WERI-Rb-1 (cell line): ENCODE results near the gene NOTUM.

Source experiments
- DNase-seq: peaks from one replicate; pipeline ENCODE4 v3.0.0-alpha.2; 2020
- H3K27ac ChIP-seq: fragments of 250-450 bp; sonication (Bioruptor Pico); 2 replicates; pipeline ENCODE4 v1.5.1; 2020; ENCODE audit warnings: mild to moderate bottlenecking, moderate library complexity
- H3K27me3 ChIP-seq: fragments of 250-450 bp; sonication (Bioruptor Pico); 2 replicates; pipeline ENCODE4 v1.5.1; 2021; ENCODE audit warnings: mild to moderate bottlenecking, low read depth, moderate library complexity; ENCODE audit not compliant: insufficient read depth, severe bottlenecking
- H3K36me3 ChIP-seq: fragments of 250-450 bp; sonication (Bioruptor Pico); 2 replicates; pipeline ENCODE4 v1.5.1; 2020; ENCODE audit warnings: mild to moderate bottlenecking, moderate library complexity
- H3K4me3 ChIP-seq: 2 replicates; pipeline ENCODE4 v1.5.1; 2011; ENCODE audit warnings: low read depth, mild to moderate bottlenecking, control low read depth, low read length
- H3K9me3 ChIP-seq: fragments of 250-450 bp; sonication (Bioruptor Pico); 2 replicates; pipeline ENCODE4 v1.5.1; 2021; ENCODE audit warnings: mild to moderate bottlenecking, moderate library complexity; ENCODE audit not compliant: severe bottlenecking
- TF ChIP-seq, protein P1 (sequence below): IDR thresholded peaks from 2 replicates; pipeline ENCODE4 v1.5.1; 2011; ENCODE audit warnings: low read depth, mild to moderate bottlenecking, control low read depth, inconsistent platforms, low read length

Gene NOTUM

DNA sequence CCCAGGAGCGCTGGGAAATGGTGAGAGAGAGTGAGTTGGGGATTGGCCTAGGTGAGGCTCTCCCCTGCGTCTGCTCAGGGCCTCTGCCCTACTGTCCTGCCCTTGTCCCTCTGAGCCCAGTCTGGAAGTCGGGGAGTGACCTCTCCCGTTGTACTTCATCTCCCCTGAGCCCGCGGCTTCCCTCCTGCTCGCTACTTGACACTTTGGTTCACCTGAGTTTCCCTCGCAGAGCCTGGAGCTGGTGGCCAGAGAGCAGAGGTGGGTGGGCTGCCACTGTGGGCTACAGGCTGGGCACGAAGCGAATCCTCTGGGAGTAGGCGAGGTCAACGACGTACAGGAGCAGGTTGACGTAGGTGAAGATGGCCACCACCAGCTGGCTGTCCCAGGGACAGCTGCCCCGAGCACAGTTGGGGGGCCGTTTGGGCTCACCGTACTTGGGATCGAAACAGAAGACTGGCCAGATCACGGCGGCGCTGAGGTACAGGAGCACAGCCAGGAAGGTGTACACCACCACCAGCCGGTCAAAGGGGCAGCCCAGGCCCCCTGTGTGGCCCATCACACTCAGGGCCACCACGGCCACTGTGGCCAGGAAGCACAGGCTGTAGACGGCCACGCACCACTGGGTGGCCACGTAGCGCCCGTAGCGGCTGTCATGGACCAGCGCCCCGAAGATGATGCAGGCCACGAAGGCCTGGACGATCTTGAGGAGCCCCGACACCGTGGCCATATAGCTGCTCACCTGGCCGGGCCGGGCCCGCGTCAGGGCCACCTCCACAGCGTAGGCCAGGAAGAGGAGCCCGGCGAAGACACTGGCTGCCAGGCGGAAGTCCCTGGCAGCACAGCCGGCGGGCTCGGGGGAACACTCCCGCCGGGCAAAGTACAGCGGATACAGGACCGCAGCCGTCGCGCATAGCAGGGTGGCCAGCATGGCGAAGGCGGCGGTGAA, 20.2 kb downstream of the NOTUM start:
- peak; percentile 16 for DNase-seq
- Histone ChIP-seq H3K4me3 (no peak overlapping the region), H3K27me3 (no peaks in the 10 kb centered on the region), H3K36me3 (peaks cover 2% of the 10 kb centered on the region), H3K27ac (no peak overlapping the region; the same call in 1 of the 2 replicates), H3K9me3 (peaks cover 4% of the 10 kb centered on the region)
- TF ChIP-seq, protein P1, sequence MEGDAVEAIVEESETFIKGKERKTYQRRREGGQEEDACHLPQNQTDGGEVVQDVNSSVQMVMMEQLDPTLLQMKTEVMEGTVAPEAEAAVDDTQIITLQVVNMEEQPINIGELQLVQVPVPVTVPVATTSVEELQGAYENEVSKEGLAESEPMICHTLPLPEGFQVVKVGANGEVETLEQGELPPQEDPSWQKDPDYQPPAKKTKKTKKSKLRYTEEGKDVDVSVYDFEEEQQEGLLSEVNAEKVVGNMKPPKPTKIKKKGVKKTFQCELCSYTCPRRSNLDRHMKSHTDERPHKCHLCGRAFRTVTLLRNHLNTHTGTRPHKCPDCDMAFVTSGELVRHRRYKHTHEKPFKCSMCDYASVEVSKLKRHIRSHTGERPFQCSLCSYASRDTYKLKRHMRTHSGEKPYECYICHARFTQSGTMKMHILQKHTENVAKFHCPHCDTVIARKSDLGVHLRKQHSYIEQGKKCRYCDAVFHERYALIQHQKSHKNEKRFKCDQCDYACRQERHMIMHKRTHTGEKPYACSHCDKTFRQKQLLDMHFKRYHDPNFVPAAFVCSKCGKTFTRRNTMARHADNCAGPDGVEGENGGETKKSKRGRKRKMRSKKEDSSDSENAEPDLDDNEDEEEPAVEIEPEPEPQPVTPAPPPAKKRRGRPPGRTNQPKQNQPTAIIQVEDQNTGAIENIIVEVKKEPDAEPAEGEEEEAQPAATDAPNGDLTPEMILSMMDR, result no peak

DNA sequence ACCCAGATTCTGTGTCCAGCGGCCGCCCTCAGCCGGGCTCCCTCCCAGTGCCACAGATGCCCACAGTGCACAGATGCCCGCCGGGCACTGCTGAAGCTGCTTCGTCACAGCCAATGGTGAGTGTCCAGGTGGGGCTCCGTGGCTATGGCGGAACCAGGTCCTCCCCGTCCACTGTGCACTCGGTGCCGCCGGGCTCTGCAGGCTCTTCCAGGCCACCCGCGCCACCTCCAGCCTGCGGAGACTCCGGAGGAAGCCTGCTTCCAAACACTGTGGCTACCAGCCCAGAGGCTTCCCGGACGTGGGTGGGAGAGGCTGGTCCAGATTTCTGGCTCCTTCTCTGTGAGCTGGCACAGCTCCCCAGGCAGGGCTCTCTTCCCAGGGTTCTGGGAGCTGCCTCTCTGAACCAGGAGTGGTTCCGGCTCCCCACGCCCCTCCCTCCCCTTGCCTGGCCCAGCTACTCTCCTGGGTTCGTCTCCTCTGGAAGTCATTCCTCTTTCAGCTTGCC, 21.1 kb downstream of the NOTUM start:
- no peak overlapping the region for H3K4me3 ChIP-seq
- no peak overlapping the region for H3K27ac ChIP-seq
- H3K36me3 ChIP-seq, result peaks cover 11% of the 10 kb centered on the region
- DNase-seq, result no peak
- H3K27me3 ChIP-seq, result no peaks in the 10 kb centered on the region
- H3K9me3 ChIP-seq, result peaks cover 4% of the 10 kb centered on the region
- TF ChIP-seq, protein P1, result no peak

GRCh38 chr17:81939218-81939617, 21.8 kb downstream of the NOTUM start:
- TF ChIP-seq, protein P1, result no peak
- Histone ChIP-seq H3K27ac (no peak overlapping the region; the same call in 1 of the 2 replicates), H3K4me3 (no peak overlapping the region), H3K27me3 (no peaks in the 10 kb centered on the region), H3K9me3 (no peaks in the 10 kb centered on the region), H3K36me3 (peaks cover 18% of the 10 kb centered on the region)
- DNase-seq, result no peak

DNA sequence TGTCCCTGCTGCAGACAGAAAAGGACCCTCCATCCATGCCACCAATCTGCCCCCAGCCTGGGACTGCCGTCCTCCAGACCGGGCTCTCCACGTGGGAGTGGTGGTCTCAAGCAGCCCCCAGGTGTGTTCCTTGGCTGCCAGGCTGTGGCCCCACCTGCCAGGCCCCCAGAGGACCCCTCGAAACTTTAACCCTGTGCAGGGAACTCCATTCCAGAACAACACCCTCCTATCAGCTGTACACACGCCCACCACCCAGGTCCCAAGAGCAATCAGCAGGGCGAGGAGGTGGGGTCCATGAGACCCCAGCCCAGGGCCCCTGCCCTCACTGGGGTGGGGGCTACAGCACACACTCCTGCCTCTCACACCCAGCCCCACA, 25.3 kb downstream of the NOTUM start:
- DNase-seq, result no peak
- H3K4me3 ChIP-seq, result no peak overlapping the region
- H3K9me3 ChIP-seq, result no peaks in the 10 kb centered on the region
- H3K36me3 ChIP-seq, result peaks cover 36% of the 10 kb centered on the region
- H3K27me3 ChIP-seq, result no peaks in the 10 kb centered on the region
- H3K27ac ChIP-seq, result no peak overlapping the region
- TF ChIP-seq, protein P1, result no peak

DNA sequence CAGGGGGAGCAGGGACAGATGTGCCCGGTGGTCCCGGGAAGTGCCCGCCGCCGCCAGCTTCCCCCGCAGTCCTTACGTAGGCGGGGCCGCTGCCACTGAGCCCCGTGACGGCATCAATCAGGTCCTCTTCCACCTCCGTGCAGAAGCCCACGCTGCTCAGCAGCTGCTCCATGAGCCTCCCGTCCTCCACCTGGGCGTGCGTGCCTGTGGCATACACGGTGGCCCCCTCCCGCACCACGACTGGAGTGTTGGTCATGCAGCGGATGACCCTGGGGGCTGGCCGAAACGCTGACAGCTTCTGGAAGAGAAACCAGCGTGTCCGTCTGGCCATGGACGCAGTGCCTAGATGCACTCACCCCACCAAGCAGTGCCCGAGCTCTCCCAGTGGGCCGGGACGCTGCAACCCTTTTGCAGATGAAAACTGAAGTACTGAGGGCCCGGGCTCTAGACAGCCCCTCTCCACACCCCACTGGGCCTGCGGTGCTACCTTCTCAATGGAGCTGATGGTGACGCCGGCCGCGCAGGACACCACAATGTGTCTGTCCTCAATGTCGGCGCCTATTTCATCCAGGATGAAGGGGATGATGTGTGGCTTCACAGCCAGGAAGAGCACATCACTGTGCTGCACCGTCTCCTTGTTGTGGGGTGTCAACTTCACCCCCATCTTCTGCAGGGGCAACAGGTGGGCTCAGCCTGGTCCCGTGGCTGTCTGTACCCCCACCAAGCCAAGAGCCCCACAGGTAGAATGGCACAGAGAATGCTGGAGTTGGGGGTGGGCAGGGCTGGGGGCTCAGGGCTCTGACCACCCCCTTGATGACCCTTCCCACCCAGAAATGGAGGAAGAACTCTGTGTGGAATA, 25.9 kb downstream of the NOTUM start:
- peak; percentile 19 for DNase-seq
- Histone ChIP-seq H3K4me3 (no peak overlapping the region), H3K36me3 (peaks cover 38% of the 10 kb centered on the region), H3K27me3 (no peaks in the 10 kb centered on the region), H3K9me3 (no peaks in the 10 kb centered on the region), H3K27ac (no peak overlapping the region)
- TF ChIP-seq, protein P1, result no peak
